Posterior cingulate gyrus (tissue), 11 donors: ENCODE measurements around the gene ACE.

Experiments used
- DNase-seq, 10 donors: peaks; one replicate each; pipeline versions ENCODE4 v3.0.0 to v3.0.0-alpha.2; 2020 to 2021; ENCODE audit warnings: mixed read lengths in 3 of 10
- intact Hi-C: fragments of 100-400 bp; cut with DNase I; formaldehyde crosslinking; loops from one replicate; pipeline ENCODE4 v1.15.1; 2023

The ACE gene

GRCh38 chr17:63486317-63487013, 9.6 kb downstream of the ACE start:
- intact Hi-C loops = no loop called here
- DNase-seq = peak in 3 of 10 donors; percentile 23 to 77 (median 72)

GRCh38 chr17:63487014-63487339, 10.1 kb downstream of the ACE start:
- DNase-seq = peak in 3 of 10 donors; percentile 46 to 79 (median 56)
- intact Hi-C loops = no loop called here

- peak in 2 of 10 donors; percentile 5 to 64 for DNase-seq
Measured at GRCh38 chr17:63488851-63489250, 12.0 kb downstream of the ACE start.

GRCh38 chr17:63489291-63489690, 12.4 kb downstream of the ACE start:
- intact Hi-C loops = no loop called here
- DNase-seq = peak in 3 of 10 donors; percentile 5 to 54 (median 51)

More at GRCh38 chr17:63488851-63489250, 12.0 kb downstream of the ACE start:
- intact Hi-C loops = no loop called here

DNA sequence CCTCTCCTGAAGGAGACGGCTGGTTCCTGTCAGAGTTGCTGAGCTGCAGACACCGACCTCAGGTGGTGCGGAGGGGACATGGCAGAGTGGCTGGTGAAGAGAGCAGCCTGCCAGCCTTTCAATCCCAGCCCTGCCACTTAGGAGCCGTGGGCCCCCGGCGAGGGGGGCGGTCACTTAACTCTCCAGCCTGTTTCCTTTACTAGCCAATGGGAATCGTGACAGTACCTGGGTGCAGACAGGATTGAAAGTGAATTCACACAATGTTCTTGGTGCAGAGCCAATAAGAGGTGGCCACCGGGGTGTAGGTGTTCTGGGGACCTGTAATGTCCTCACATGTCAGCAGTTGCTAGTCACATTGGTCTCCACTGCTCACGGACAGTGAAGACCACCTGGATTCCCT, 13.5 kb downstream of the ACE start:
- DNase-seq = peak in 3 of 10 donors; percentile 27 to 64 (median 43)
- intact Hi-C loops = no loop called here

DNA sequence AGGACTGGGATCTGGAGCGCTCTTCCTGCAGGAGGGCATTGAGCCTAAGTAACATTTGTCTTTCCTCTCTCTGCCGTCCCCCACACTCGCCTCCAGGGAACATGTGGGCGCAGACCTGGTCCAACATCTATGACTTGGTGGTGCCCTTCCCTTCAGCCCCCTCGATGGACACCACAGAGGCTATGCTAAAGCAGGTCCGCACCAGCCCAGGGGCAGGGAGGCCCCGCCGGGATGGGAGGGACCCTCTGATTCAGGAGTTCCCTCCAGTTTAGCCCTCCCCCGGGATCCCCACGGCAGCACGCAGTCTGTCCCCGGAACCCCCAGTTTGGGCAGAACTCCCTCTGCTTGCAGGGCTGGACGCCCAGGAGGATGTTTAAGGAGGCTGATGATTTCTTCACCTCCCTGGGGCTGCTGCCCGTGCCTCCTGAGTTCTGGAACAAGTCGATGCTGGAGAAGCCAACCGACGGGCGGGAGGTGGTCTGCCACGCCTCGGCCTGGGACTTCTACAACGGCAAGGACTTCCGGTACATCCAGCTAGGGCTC, 14.1 kb downstream of the ACE start:
- intact Hi-C loops = no loop called here
- DNase-seq = peak in 2 of 10 donors; percentile 76 to 80

- intact Hi-C loops = no loop called here
- DNase-seq = peak in 2 of 10 donors; percentile 52 to 71
Measured at GRCh38 chr17:63491413-63491812, 14.6 kb downstream of the ACE start.

DNA sequence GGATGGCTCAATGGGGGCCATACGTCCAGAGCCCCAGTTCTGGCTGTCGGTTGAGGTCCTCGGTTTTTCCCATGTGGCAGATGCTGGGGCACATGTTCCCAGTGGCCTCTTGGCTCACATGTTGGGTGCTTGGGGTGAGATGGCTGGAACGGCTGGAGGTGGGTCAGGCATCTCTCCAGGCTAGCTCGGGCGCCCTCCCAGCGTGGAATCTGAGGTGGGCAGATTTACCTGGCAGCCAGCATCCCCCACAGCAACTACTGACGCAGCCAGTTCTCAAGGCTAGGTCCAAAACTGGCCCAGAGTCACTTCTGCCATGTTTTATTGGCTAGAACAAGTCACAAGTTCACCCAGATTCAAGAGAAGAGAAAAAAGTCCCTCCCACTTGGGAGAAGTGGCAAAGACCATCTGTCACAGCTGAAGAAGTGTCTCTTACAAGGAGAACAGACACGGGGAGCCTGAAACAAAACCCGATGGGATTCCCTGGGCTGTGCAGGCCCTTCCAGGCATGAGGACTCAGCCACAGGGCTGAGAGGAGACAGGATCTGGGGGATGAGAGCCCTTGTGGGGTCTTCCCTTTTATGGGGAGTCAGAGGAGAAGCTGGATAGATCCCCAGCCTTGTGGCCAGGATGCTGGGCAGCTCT, 15.2 kb downstream of the ACE start:
- DNase-seq = peak in 2 of 10 donors; percentile 70 to 71
- intact Hi-C loops = no loop called here

DNA sequence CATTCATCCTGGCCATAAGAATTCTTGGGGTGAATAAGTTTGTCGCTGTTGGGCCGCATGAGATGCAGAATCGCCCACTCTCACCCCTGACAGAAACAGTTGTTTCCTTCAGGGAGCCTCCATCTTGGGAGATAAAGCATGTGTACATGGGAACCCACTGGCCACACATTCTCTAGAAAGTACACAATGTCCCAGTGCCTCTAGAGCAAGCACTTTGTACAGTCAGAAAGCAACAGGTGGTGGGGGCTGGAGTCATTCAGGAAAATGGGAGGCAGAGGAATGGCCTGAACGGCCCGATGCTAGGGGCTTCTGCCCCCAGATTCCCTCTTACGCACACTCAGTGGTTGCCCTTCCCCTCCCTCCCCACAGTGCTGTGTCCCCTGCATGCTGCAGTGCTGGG, 16.1 kb downstream of the ACE start:
- peak in 2 of 10 donors; percentile 16 to 46 for DNase-seq
- intact Hi-C loops = no loop called here

DNA sequence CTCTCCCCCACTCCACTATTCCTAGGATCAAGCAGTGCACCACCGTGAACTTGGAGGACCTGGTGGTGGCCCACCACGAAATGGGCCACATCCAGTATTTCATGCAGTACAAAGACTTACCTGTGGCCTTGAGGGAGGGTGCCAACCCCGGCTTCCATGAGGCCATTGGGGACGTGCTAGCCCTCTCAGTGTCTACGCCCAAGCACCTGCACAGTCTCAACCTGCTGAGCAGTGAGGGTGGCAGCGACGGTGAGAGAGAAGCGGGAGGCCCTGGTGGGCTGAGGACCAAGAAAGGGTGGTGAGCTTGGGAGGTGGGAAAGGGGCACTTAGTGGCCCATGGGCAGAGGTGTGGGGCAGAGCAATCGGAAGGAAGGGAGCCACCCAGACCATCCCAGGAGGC, 16.6 kb downstream of the ACE start:
- DNase-seq = peak in 3 of 10 donors; percentile 53 to 54 (median 54)
- intact Hi-C loops = no loop called here

DNA sequence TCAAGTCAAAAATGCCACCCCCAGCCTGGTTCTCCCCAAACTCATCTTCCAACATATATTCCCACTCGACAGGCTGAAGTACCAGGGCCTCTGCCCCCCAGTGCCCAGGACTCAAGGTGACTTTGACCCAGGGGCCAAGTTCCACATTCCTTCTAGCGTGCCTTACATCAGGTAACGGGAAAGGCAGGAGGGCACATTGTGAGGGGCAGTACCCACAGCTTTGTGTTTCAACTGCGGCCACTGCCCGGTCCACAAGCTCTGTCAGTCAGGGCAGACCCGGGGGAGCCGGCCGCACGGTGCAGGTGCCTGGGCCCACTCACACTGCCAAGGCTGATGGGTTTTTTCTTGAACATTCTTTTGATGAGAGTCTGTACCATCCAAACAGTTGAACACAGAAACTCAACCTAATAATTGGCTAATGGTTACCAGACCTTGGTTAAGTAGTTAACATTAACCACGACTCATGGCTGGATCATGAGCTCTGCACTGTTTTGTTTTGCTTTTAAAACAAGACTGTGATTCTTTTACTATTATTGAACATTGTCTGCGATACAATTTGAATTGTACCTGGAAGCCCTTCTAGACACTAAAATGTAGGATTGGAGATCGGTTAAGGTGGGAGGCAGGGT, 17.6 kb downstream of the ACE start:
- DNase-seq = peak in 3 of 10 donors; percentile 45 to 67 (median 66)
- intact Hi-C loops = no loop called here

DNA sequence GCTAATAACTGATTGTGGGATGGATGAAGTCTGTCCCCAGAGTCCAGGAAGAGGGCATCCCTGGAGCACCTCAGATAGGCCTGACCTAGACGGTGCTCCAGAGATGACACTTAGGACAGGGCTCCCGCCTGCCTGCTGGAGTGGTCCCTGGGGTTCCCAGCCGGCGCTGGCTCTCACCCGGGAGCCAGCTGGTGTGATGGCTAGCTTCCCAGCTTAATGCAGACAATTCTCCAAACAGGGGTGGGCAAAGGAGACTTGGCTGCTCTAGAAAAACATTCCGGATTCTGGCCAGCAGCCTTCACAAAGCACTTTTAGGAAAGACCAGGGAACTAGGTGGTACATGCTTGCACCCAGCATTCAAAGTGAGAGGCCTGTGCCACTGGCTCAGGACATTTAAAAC, 18.6 kb downstream of the ACE start:
- DNase-seq = peak in 3 of 10 donors; percentile 9 to 66 (median 61)
- intact Hi-C loops = no loop called here

GRCh38 chr17:63496177-63496576, 19.3 kb downstream of the ACE start:
- intact Hi-C loops = no loop called here
- DNase-seq = peak in 3 of 10 donors; percentile 66 to 85 (median 76)

DNA sequence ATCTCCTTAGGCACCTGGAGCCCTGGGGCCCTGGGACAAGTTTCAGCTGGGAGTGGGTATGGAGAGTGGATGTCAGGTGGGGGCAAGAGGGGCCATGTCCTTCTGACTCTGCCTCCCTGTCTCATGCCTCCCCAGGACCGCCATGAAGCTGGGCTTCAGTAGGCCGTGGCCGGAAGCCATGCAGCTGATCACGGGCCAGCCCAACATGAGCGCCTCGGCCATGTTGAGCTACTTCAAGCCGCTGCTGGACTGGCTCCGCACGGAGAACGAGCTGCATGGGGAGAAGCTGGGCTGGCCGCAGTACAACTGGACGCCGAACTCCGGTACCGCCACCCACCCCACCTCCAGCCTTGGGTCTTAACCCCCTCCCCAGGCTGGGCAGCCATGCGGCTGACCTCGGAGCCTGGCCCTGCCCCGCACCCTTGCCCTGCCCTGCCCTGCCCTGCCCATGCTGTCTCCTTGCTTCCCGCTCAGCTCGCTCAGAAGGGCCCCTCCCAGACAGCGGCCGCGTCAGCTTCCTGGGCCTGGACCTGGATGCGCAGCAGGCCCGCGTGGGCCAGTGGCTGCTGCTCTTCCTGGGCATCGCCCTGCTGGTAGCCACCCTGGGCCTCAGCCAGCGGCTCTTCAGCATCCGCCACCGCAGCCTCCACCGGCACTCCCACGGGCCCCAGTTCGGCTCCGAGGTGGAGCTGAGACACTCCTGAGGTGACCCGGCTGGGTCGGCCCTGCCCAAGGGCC, 20.0 kb downstream of the ACE start:
- intact Hi-C loops = no loop called here
- DNase-seq = peak in 3 of 10 donors; percentile 59 to 76 (median 74)

DNA sequence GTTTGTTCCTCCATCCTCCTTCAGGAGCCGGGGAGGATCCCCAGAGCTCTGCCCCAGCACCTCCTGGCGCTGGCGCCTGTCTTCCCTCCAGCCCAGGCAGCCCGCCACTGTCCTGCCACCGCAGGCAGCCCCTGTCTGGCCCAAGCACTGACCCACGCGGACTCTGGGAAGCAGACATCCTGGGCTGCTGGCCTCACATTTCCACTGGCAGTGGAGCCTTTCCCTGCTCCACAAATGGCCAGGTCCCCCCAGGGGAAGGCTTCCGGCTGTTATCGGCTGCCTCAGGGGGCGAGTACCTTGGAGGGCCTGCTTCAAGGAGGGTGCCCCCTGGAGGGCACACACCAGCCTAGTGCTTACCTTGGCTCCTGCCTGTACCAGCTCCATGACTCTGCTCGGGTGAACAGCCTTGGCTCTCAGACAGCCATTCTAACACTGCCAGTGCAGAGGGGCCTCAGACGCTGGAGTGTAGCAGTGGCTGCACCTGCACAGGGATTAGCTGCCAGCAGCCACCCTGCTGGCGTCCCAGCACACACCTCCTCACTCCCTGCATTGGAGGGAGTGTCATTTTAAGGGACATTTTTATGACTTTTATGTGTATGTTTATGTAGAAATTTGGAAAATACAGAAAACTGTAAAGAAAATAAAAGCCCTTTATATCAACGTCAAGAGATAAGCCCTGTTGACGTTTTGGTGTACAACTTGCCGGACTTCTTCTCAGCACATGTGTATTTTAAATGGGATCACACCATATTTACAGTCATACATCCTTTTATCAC, 21.0 kb downstream of the ACE start:
- intact Hi-C loops = no loop called here
- DNase-seq = peak in 3 of 10 donors; percentile 52 to 78 (median 61)

DNA sequence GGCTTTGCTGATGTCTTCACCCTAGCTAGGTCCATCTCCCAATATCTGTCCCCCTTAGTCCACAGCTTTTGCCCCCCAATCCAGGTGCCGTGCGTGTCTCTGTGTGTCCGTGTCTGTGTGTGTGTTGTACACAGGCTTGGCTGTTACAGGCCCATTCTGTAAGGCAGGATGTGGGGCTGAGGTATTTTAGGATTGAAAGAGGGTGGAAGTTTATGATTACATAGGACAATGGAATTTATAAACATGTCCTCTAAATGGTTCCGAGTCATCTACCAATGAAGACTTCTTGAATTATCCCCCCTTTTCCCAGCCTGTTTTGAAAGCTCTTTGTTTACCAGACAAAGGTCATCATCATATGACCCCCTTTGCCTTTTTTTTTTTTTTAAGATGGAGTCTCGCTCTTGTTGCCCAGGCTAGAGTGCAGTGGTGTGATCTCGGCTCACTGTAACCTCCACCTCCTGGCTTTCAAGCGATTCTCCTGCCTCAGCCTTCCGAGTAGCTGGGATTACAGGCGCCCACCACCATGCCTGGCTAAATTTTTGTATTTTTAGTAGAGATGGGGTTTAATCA, 21.9 kb downstream of the ACE start:
- intact Hi-C loops = no loop called here
- DNase-seq = no peak

GRCh38 chr17:63500543-63501390, 23.9 kb downstream of the ACE start:
- intact Hi-C loops = no loop called here
- no peak for DNase-seq

- intact Hi-C loops = no loop called here
- DNase-seq = no peak
Measured at GRCh38 chr17:63503341-63503705, 26.5 kb downstream of the ACE start.

- intact Hi-C loops = no loop called here
- DNase-seq = no peak
Measured at GRCh38 chr17:63504261-63504660, 27.4 kb downstream of the ACE start.
